Uterus (tissue), 4 donors: ENCODE data around the gene SLC44A3. TPM values are rescaled to one million over a fixed set of nuclear protein-coding genes. Genes with fewer than 3 reads are reported as not detected.
A peak's percentile ranks its signal among the peaks of the same experiment; 100 is the strongest.

Experiments used
- DNase-seq, 2 donors: peaks; one replicate each; pipeline ENCODE4 v3.0.0-alpha.2; 2019 to 2020
- H3K27ac ChIP-seq, 2 donors: fragments of 200-600 bp; sonication (generic); 1 replicate in 1 of 2; 2 replicates in 1 of 2; pipeline ENCODE4 v1.5.1; 2016 to 2018
- H3K27me3 ChIP-seq, 2 donors: fragments of 200-600 bp; sonication (generic); one replicate each; pipeline ENCODE4 v1.5.1; 2018 to 2019; ENCODE audit warnings: control low read depth in 1 of 2
- H3K36me3 ChIP-seq, 2 donors: fragments of 200-600 bp; sonication (generic); one replicate each; pipeline ENCODE4 v1.5.1; 2019; ENCODE audit warnings: control low read depth in 1 of 2
- H3K4me1 ChIP-seq, 2 donors: fragments of 200-600 bp; sonication (generic); one replicate each; pipeline ENCODE4 v1.5.1; 2018 to 2019; ENCODE audit warnings: control low read depth in 1 of 2
- H3K4me3 ChIP-seq, 2 donors: fragments of 200-600 bp; sonication (generic); 1 replicate in 1 of 2; 2 replicates in 1 of 2; pipeline ENCODE4 v1.5.1; 2018 to 2019; ENCODE audit warnings: mild to moderate bottlenecking in 1 of 2
- H3K9me3 ChIP-seq, 2 donors: fragments of 200-600 bp; sonication (generic); one replicate each; pipeline ENCODE4 v1.5.1; 2019; ENCODE audit warnings: control low read depth in 1 of 2
- POLR2A ChIP-seq, 2 donors: fragments of 450-650 bp; IDR thresholded peaks; one replicate each; pipeline ENCODE4 v1.6.1; 2016; ENCODE audit warnings: antibody characterized with exemption in 2 of 2, mild to moderate bottlenecking in 1 of 2, moderate library complexity in 1 of 2
- intact Hi-C: fragments of 100-400 bp; cut with DNase I; formaldehyde crosslinking; loops from one replicate; pipeline ENCODE4 v1.15.1; 2023; ENCODE audit warnings: low total_unique reads
- total RNA-seq, 4 donors: library from RNA; depleted of rRNA in 3 of 4; stranded (reverse); fragments of >200 nt in 3 of 4; gene quantifications; one replicate each; pipeline versions ENCODE4 v1.1.0 to v1.2.4, GENCODE V29; 2014 to 2023
- TF ChIP-seq, protein P1 (sequence below), 4 experiments: fragments of 200-600 bp in 2 of 4; fragments of 450-650 bp in 2 of 4; sonication (generic) in 2 of 4; IDR thresholded peaks; one replicate each; pipeline ENCODE4 v1.5.1; 2016 to 2019; ENCODE audit warnings: antibody characterized with exemption in 4 of 4, mild to moderate bottlenecking in 2 of 4, moderate library complexity in 1 of 4
- donor health status: DM: yes; HTN: yes; CAD: no.

SLC44A3 gene
- total RNA-seq, 4 donors from 2014 or later, result 1.3 to 10.3 (median 4.8) TPM

DNA sequence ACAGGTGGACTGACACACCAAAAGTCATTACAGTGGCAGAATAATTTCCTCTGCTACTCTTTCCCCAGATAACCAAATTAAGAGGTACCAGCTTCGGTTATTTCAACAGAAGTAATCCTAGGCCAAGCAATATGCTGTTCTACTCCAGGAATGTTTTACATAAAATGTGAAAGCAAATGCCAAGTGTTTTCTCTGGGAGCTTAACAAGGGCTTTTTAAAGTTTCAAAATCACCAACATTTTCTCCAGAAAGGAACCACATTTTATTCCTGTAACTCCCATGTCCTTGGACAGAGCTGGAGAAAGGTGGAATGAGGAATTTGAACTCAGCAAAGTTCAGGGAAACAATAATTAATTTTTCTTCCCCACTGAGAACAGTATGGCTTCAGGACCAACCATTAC is 79.6 kb downstream of the SLC44A3 start:
- no peaks in the 10 kb centered on the region for H3K36me3 ChIP-seq
- H3K4me1 ChIP-seq, result no peaks in the 10 kb centered on the region
- H3K9me3 ChIP-seq, result no peaks in the 10 kb centered on the region
- no peak overlapping the region for H3K4me3 ChIP-seq
- TF ChIP-seq, protein P1, sequence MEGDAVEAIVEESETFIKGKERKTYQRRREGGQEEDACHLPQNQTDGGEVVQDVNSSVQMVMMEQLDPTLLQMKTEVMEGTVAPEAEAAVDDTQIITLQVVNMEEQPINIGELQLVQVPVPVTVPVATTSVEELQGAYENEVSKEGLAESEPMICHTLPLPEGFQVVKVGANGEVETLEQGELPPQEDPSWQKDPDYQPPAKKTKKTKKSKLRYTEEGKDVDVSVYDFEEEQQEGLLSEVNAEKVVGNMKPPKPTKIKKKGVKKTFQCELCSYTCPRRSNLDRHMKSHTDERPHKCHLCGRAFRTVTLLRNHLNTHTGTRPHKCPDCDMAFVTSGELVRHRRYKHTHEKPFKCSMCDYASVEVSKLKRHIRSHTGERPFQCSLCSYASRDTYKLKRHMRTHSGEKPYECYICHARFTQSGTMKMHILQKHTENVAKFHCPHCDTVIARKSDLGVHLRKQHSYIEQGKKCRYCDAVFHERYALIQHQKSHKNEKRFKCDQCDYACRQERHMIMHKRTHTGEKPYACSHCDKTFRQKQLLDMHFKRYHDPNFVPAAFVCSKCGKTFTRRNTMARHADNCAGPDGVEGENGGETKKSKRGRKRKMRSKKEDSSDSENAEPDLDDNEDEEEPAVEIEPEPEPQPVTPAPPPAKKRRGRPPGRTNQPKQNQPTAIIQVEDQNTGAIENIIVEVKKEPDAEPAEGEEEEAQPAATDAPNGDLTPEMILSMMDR (IDR thresholded peaks at IDR 0.05), result no peak
- no peak for TF ChIP-seq POLR2A (IDR thresholded peaks at IDR 0.05)
- H3K27ac ChIP-seq, result peak overlapping the region in 1 of 2 donors; percentile 24
- DNase-seq, result no peak
- intact Hi-C loops, result no loop called here
- no peaks in the 10 kb centered on the region for H3K27me3 ChIP-seq

DNA sequence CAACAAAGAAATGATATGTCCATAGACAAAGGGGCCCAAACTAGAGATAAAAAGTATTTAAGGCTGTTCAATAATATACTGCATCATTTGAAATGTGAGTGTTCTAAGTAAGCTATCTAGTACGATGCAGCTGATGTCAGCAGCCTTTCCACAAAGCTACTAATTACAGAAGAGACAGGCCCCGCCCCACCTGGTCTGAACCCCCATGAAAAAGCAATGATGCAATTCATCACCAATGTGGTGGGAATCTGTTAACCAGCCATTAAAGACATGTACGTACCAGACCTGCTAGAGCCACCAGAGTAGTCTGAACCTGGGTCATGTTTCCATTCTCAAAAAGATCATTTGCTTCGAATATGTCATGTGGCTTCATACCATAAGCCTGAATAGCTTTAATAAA is 81.7 kb downstream of the SLC44A3 start:
- Histone ChIP-seq H3K4me3 (no peak overlapping the region), H3K36me3 (no peaks in the 10 kb centered on the region), H3K4me1 (peaks cover 0 to 6% of the 10 kb centered on the region in 2 donors), H3K9me3 (no peaks in the 10 kb centered on the region), H3K27ac (no peak overlapping the region), H3K27me3 (no peaks in the 10 kb centered on the region)
- no peak for DNase-seq
- intact Hi-C loops, result no loop called here
- no peak for TF ChIP-seq POLR2A (IDR thresholded peaks at IDR 0.05)
- TF ChIP-seq, protein P1 (IDR thresholded peaks at IDR 0.05), result no peak

- H3K4me1 ChIP-seq, result peaks cover 0 to 6% of the 10 kb centered on the region in 2 donors
- H3K27ac ChIP-seq, result peak overlapping the region; percentile 40 to 75
- DNase-seq, result no peak
- H3K4me3 ChIP-seq, result no peak overlapping the region
- H3K27me3 ChIP-seq, result no peaks in the 10 kb centered on the region
- H3K9me3 ChIP-seq, result no peaks in the 10 kb centered on the region
- H3K36me3 ChIP-seq, result no peaks in the 10 kb centered on the region
- intact Hi-C loops, result no loop called here
- TF ChIP-seq, protein P1 (IDR thresholded peaks at IDR 0.05), result no peak
- TF ChIP-seq POLR2A (IDR thresholded peaks at IDR 0.05), result no peak
These were observed 83.3 kb downstream of the SLC44A3 start for GRCh38 chr1:94903280-94904009.

DNA sequence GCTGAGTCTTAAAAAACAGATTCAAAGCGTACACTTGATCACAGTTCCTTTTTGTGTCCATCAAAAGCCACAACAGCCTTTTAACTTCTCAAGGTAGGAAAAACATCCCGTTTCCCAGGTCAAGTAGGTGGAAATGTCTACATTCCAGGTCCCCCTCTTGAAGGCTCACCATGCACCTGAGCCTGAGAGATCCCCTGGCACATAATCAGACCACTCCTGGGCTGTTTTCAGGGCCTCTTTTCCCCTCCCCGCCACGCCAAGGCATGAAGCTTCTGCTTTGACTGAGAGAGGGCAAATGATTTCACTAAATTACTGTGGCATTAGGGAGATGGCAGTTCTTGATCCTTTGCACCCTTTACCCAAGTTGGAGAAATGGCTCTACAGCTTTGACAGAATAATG is 85.0 kb downstream of the SLC44A3 start:
- TF ChIP-seq, protein P1 (IDR thresholded peaks at IDR 0.05), result no peak
- no peak for TF ChIP-seq POLR2A (IDR thresholded peaks at IDR 0.05)
- no peaks in the 10 kb centered on the region for H3K9me3 ChIP-seq
- peaks cover 0 to 6% of the 10 kb centered on the region in 2 donors for H3K4me1 ChIP-seq
- H3K36me3 ChIP-seq, result no peaks in the 10 kb centered on the region
- no peaks in the 10 kb centered on the region for H3K27me3 ChIP-seq
- intact Hi-C loops, result no loop called here
- DNase-seq, result no peak
- peak overlapping the region; percentile 62 to 75 for H3K27ac ChIP-seq
- H3K4me3 ChIP-seq, result no peak overlapping the region

DNA sequence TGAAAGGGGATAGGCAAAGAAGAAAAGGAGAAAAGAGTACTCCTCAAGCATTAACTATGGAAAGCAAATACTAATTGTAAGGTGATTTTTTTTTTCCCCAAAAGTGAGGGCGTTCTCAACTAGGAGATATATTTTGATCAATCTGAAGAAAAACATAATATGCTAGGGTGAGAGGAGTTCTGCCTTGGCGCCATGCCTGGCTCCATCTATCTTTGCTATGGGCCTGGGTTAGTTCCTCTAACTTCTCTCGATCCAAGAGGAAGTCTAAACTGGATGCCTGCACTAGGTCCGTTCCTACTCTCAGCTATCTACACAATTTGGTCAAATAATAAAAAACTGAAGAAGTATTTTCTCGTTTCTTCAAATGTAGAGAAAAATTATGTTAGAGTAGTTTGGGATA is 86.2 kb downstream of the SLC44A3 start:
- Histone ChIP-seq H3K4me1 (peaks cover 0 to 6% of the 10 kb centered on the region in 2 donors), H3K27me3 (no peaks in the 10 kb centered on the region), H3K9me3 (no peaks in the 10 kb centered on the region), H3K36me3 (no peaks in the 10 kb centered on the region), H3K27ac (peak overlapping the region; percentile 62 to 75), H3K4me3 (no peak overlapping the region)
- no peak for TF ChIP-seq POLR2A (IDR thresholded peaks at IDR 0.05)
- TF ChIP-seq, protein P1 (IDR thresholded peaks at IDR 0.05), result no peak
- DNase-seq, result peak in 1 of 2 donors; percentile 54
- intact Hi-C loops, result no loop called here
